DND-41 (cell line): ENCODE data around the gene RALA.

Experiments used
- ATAC-seq: fragments of 200-7000 bp; cut with Tn5 transposase; 3 replicates; pipeline ENCODE4 v1.9.1; 2021; ENCODE audit warnings: low read depth; ENCODE audit not compliant: insufficient read depth
- DNase-seq: peaks from one replicate; pipeline ENCODE4 v3.0.0-alpha.2; 2020
- H2AFZ ChIP-seq: 2 replicates; pipeline ENCODE4 v1.6.0; 2012; ENCODE audit warnings: low read depth, low read length
- H3K27ac ChIP-seq: 2 replicates; pipeline ENCODE4 v1.5.1; 2012; ENCODE audit warnings: low read length, inconsistent platforms
- H3K27me3 ChIP-seq: fragments of 200-600 bp; sonication (generic); 2 replicates; pipeline ENCODE4 v1.6.0; 2012; ENCODE audit warnings: low read length, mild to moderate bottlenecking, inconsistent platforms; ENCODE audit not compliant: insufficient read depth, poor library complexity
- H3K36me3 ChIP-seq: 2 replicates; pipeline ENCODE4 v1.5.1; 2012; ENCODE audit warnings: low read length, inconsistent platforms; ENCODE audit not compliant: insufficient read depth
- H3K4me1 ChIP-seq: 2 replicates; pipeline ENCODE4 v1.5.1; 2012; ENCODE audit warnings: mild to moderate bottlenecking, low read length; ENCODE audit not compliant: insufficient read depth
- H3K4me2 ChIP-seq: 2 replicates; pipeline ENCODE4 v1.6.0; 2012; ENCODE audit warnings: mild to moderate bottlenecking, moderate library complexity, low read length, inconsistent platforms; ENCODE audit not compliant: insufficient read depth
- H3K4me3 ChIP-seq, 2 experiments: fragments of 200-600 bp in 1 of 2; shearing (Covaris generic) in 1 of 2; 2 replicates each; pipeline ENCODE4 v1.5.1; 2012 to 2016; ENCODE audit warnings: inconsistent platforms in 2 of 2, low read length in 2 of 2, mild to moderate bottlenecking in 2 of 2, low read depth in 1 of 2, moderate library complexity in 1 of 2
- H3K79me2 ChIP-seq: 2 replicates; pipeline ENCODE4 v1.6.0; 2012; ENCODE audit warnings: low read length, inconsistent platforms; ENCODE audit not compliant: insufficient read depth
- H3K9ac ChIP-seq: 2 replicates; pipeline ENCODE4 v1.6.0; 2012; ENCODE audit warnings: low read depth, mild to moderate bottlenecking, inconsistent platforms, low read length, moderate library complexity
- H3K9me3 ChIP-seq: 2 replicates; pipeline ENCODE4 v1.5.1; 2012; ENCODE audit warnings: low read length, moderate library complexity, mild to moderate bottlenecking, inconsistent platforms; ENCODE audit not compliant: insufficient read depth, severe bottlenecking
- H4K20me1 ChIP-seq: 2 replicates; pipeline ENCODE4 v1.6.0; 2012; ENCODE audit warnings: low read length; ENCODE audit not compliant: insufficient read depth
- EZH2 ChIP-seq: IDR thresholded peaks from 3 replicates; pipeline ENCODE4 v1.6.1; 2012; ENCODE audit warnings: borderline replicate concordance, low read depth, mild to moderate bottlenecking, moderate library complexity, low read length, inconsistent platforms; ENCODE audit not compliant: severe bottlenecking
- TF ChIP-seq, protein P1 (sequence below): IDR thresholded peaks from 2 replicates; pipeline ENCODE4 v1.5.1; 2012; ENCODE audit warnings: borderline replicate concordance, low read length, moderate library complexity, mild to moderate bottlenecking; ENCODE audit not compliant: poor library complexity, severe bottlenecking; ENCODE audit errors: extremely low read depth

RALA gene

DNA sequence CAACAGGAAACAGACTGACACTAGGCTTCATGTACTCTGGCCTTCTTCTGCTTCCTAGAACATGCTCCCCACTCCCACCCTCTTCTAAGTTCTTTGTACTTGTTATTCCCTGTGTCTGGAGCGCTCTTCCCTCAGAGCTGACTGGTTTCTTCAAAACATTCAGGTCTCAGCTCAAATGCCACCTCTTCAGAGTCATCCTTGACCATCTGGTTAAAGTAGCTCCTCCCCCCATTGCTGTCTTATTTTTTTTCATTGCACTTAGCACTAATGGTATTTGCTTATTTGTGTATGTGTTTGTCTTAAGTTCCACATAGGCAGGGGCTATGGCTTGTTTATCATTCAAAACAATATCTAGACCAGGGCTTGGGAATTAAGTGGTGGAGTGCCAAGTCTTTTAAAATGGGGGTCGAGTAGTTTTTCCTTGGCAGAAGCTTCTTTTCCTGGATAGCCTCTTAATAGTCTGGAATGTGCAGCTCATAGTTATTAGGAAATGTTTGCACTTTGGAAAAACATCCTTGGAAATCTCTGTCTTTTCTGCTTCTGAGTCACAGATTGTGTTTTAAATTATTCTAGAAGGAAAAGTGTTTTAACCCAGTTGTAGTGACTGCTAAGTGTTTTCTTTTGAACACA is 60.0 kb downstream of the RALA start:
- no peaks in the 10 kb centered on the region; the same call in 1 of the 2 replicates for H4K20me1 ChIP-seq
- no peak overlapping the region for H2AFZ ChIP-seq
- H3K79me2 ChIP-seq, result peaks cover 34% of the 10 kb centered on the region
- DNase-seq (no peak), ATAC-seq (no peak)
- no peak overlapping the region for H3K27ac ChIP-seq
- no peaks in the 10 kb centered on the region; the same call in 1 of the 2 replicates for H3K36me3 ChIP-seq
- H3K9me3 ChIP-seq, result no peaks in the 10 kb centered on the region
- H3K9ac ChIP-seq, result no peak overlapping the region
- no peak overlapping the region for H3K4me2 ChIP-seq
- H3K4me1 ChIP-seq, result no peaks in the 10 kb centered on the region
- H3K27me3 ChIP-seq, result no peaks in the 10 kb centered on the region
- TF ChIP-seq, protein P1, sequence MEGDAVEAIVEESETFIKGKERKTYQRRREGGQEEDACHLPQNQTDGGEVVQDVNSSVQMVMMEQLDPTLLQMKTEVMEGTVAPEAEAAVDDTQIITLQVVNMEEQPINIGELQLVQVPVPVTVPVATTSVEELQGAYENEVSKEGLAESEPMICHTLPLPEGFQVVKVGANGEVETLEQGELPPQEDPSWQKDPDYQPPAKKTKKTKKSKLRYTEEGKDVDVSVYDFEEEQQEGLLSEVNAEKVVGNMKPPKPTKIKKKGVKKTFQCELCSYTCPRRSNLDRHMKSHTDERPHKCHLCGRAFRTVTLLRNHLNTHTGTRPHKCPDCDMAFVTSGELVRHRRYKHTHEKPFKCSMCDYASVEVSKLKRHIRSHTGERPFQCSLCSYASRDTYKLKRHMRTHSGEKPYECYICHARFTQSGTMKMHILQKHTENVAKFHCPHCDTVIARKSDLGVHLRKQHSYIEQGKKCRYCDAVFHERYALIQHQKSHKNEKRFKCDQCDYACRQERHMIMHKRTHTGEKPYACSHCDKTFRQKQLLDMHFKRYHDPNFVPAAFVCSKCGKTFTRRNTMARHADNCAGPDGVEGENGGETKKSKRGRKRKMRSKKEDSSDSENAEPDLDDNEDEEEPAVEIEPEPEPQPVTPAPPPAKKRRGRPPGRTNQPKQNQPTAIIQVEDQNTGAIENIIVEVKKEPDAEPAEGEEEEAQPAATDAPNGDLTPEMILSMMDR, result no peak
- no peak for TF ChIP-seq EZH2
- H3K4me3 ChIP-seq, result no peak overlapping the region

DNA sequence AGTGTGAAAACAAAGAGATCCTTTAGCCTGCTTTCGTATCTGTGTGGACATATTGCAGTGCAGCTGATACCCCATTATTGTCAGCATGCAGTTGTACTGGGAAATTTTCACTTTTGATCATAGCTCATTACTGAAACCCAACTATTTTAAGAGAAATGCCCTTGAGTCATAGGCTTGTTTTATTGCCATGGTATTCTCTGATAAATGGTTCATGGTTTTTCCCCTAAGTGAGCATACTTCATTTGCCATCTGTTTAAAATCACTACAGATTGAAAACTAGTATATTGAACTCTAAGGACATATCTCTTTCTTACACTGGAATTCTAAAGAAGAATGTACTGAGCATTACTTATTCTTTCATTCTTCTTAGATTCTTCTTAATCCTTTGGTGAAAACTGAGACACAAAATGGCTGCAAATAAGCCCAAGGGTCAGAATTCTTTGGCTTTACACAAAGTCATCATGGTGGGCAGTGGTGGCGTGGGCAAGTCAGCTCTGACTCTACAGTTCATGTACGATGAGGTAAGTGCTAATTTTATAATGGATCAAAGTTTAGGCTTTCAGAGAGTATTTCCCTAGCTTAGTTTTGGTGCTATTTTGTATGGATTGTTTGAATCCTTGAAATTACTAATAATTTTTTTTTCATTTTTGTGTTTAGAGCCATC is 63.0 kb downstream of the RALA start:
- TF ChIP-seq, protein P1, result no peak
- no peak for TF ChIP-seq EZH2
- no peak for DNase-seq

DNA sequence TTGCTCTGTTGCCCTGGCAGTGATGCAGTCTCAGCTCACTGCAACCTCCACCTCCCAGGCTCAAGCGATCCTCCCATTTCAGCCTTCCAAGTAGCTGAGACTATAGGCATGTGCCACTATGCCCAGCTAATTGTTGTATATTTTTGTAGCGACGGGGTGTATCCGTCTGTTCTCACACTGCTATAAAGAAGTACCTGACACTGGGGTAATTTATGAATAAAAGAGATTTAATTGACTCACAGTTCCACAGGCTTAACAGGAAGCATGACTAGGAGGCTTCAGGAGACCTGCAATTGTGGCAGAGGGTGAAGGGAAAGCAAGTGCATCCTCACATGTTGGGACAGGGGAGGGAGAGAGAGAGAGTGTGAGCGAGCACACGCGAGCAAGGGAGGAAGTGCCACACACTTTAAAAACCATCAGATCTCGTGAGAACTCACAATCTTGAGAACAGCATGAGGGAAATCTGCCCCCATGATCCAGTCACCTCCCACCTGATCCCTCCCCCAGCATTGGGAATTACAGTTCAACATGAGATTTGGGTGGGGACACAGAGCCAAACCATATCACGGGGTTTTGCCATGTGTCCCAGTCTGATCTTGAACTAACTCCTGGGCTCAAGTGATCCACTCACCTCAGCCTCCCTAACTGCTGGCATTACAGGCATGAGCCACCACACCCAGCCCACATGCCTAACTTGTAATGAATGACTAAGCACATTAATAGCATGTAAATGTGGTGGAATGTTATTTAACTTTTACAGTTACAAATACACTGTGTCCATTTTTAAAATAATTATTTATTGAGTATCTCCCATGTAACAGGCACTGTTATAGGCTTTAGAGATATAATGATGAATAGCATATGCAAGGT is 65.5 kb downstream of the RALA start:
- Histone ChIP-seq H2AFZ (no peak overlapping the region), H4K20me1 (no peaks in the 10 kb centered on the region), H3K36me3 (peaks cover 33% of the 10 kb centered on the region; the same call in 1 of the 2 replicates), H3K4me3 (no peak overlapping the region), H3K27ac (no peak overlapping the region), H3K9ac (no peak overlapping the region), H3K79me2 (peaks cover 7% of the 10 kb centered on the region; the same call in 1 of the 2 replicates), H3K9me3 (no peaks in the 10 kb centered on the region), H3K4me2 (no peak overlapping the region), H3K27me3 (no peaks in the 10 kb centered on the region), H3K4me1 (no peaks in the 10 kb centered on the region)
- DNase-seq (no peak), ATAC-seq (0 out of 3 replicates have a peak, but pooled peaks have one; percentile 42)
- no peak for TF ChIP-seq EZH2
- TF ChIP-seq, protein P1, result no peak

More for the DNA sequence above, 63.0 kb downstream of the RALA start:
- H3K27me3 ChIP-seq, result no peaks in the 10 kb centered on the region
- no peak overlapping the region for H3K4me2 ChIP-seq
- H3K36me3 ChIP-seq, result peaks cover 20% of the 10 kb centered on the region; the same call in 1 of the 2 replicates
- no peak overlapping the region for H3K9ac ChIP-seq
- peaks cover 22% of the 10 kb centered on the region; the same call in 1 of the 2 replicates for H3K79me2 ChIP-seq
- no peak overlapping the region for H3K4me3 ChIP-seq
- H3K27ac ChIP-seq, result no peak overlapping the region
- H2AFZ ChIP-seq, result no peak overlapping the region
- H4K20me1 ChIP-seq, result no peaks in the 10 kb centered on the region; the same call in 1 of the 2 replicates
- H3K4me1 ChIP-seq, result no peaks in the 10 kb centered on the region
- H3K9me3 ChIP-seq, result no peaks in the 10 kb centered on the region
- no peak for ATAC-seq
